DMS53 (cell line): ENCODE measurements around the gene PCNX1.
"Not testable (repeated sequence)": the region's sequence is repeated elsewhere in the genome, so short reads cannot be mapped to it uniquely, and the experiment has no call there.

Experiments used
- DNase-seq: peaks from one replicate; lab custom pipeline; 2025; lab: John Stamatoyannopoulos, UW

PCNX1 gene

DNA sequence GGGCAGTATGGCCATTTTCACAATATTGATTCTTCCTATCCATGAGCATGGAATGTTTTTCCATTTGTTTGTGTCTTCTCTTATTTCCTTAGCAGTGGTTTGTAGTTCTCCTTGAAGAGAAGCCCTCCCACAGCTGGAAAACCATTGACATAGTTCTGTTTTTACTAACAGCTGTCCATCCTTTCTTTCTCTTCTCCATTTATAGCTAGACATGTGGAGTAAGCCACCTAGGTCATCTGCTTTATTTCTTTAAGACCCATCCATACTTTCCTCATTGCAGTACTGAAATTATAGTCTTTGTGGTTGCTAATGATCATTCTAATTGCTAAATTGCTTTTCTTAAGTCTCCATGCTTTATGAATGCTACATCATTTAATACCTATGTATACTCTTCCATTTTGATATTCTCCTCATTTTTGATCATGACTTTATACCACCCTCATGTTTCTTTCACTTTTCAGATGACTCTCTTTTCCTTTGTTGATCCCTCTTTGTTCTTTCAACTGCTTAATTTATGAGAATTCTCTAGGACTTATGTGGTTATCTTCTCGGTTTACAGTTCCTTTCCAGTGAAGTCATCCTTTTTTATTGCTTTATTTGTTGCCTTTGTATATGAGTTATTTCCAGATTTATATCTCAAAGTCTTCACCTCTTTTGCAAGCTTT lies 114.2 kb downstream of the PCNX1 start:
- no peak for DNase-seq

GRCh38 chr14:71022012-71022869 lies 115.0 kb downstream of the PCNX1 start:
- no peak for DNase-seq

DNA sequence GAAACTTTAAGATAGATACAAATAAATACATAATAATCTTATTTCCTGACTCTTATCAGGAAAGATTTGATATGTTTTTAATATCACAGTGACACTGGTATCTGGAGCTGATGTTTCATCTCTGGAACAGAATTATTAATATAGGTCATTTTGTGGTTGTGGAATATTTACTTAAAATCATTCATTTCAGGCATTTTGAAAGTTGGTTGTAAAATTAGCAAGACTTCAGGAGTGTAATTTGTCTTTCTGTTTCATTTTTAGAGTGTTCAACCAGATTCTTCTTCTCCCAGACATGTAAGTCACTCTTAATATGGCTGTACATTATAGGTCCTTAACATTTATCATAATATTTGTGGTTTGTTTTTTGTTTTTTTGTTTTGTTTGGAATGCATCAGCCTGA lies 115.7 kb downstream of the PCNX1 start:
- DNase-seq: no peak

- no peak for DNase-seq
These were observed 122.0 kb downstream of the PCNX1 start for GRCh38 chr14:71029236-71029781.

DNA sequence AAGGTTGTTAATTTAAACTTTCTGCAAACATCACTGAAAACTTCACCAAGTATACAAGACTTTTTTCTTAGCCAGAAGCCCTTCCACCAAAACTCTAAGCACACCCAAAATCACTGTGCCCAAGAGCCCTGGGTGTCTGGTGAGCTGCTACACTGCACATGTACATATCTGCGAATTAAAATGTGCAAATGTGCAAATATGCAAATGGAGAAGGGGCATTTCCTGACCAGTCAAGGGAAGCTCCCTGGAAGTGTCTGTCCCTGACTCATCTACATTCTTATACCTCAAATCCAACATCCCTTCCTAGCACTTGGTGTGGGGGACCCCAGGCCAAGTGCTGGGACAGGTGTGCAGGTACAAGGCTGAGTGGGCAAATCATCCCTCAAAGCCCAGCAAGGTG lies 123.7 kb downstream of the PCNX1 start:
- no peak for DNase-seq

- no peak for DNase-seq
These were observed 129.2 kb downstream of the PCNX1 start for GRCh38 chr14:71036433-71036832.

DNA sequence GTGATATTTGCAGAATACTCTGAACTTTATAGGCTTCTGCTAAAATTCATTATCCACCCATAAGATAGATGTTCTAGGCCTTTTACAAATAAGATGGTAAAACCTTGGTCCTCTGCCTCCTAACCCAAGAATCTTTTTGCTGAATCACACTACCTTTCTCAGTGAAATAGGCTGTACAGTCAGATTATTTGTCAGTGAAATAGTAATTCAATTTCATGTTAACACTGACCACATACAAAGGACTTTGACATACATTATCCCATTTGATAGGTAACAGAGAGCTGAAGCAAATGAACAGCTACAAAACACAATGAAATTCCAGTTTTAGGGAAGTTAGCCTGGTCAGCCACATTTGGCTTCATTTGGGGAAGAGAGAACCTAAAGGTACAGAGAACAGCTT lies 141.1 kb downstream of the PCNX1 start:
- DNase-seq: no peak

- no peak for DNase-seq
These were observed 142.3 kb downstream of the PCNX1 start for GRCh38 chr14:71049435-71050133.

DNA sequence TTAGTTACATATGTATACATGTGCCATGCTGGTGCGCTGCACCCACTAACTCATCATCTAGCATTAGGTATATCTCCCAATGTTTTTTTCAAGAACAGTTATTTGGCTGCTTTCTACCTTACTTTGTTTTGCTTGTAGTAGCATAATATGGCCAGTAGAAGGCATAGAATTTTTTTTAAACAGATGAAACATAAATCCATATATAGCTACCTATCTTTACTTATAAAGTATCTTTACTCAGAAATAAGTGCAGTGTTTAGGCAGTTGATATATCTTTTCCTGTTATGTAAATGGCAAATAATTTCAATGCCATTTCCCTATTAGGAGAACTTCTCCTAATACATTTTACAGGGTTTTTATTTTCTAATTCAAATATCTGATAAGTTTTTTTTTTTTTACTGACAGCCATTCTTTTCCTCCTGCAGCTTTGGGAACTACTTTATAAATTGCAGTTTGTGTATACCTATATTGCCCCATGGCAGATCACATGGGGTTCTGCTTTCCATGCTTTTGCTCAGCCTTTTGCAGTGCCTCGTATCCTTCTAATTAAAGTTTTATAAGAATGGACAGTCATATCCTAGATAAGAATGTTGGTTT lies 143.1 kb downstream of the PCNX1 start:
- peak; percentile 32 for DNase-seq

GRCh38 chr14:71054706-71055105 lies 147.4 kb downstream of the PCNX1 start:
- DNase-seq: no peak

DNA sequence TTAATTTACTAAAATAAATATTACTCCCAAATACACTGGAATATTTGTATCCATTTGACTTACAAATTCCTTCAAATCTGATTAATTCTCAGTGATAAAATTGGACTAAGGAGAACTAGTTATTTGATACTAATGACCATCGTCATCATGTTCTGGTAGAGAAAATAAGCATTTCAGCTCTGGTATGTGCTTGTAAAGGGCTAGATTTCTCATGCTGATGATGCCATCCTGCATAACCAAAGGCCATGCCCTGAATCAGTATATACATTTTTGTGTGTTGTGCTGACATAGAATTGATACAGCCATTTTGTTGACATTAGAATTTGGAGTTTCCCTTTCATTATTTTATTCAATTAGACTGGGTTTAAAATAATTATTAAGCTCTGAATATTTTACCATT lies 148.9 kb downstream of the PCNX1 start:
- DNase-seq: no peak

DNA sequence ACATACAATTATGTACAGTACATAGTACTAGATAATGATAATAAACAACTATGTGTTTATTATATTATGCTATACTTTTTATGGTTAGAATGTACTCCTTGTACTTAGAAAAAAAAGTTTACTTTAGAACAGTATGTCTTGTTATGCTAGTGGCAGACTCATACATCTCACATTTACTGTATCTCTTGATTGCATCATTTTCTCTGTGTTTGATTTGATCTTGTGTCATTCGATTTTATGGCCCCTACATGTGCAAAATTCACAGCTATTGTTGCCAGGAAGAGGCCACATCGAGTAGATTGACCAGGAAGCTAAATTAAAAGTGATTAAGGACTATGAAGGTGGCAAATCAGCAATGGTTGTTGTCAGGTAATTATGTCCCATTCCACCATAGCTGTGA lies 153.0 kb downstream of the PCNX1 start:
- no peak for DNase-seq

DNA sequence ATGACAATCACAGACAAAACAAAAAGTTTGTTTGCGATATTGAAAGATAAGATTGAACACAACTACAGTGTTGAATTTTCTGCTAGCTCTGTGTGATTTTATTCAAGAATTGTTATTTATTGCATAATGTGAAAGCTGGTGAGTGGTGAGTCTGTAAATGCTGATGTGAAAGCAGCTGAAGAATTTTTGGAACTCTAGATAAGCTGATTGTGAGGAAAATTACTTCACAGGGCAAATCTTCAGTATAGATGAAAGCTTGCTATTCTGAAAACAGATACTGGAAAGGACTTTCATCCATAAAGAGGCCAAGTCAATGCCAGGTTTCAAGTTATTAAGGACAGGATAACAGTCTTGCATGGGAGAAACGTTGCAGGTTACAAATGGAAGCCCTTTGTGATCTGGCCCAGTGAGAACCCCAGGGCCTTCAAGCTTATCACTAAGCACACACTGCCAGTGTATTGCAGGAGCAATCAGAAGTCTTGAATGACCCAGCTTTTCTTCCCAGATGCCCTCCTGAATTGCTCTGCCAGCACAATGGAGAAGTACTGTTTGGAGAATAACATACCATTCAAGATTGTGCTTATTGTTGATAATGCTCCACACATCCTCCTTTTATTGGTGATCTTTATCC lies 153.7 kb downstream of the PCNX1 start:
- no peak for DNase-seq

DNA sequence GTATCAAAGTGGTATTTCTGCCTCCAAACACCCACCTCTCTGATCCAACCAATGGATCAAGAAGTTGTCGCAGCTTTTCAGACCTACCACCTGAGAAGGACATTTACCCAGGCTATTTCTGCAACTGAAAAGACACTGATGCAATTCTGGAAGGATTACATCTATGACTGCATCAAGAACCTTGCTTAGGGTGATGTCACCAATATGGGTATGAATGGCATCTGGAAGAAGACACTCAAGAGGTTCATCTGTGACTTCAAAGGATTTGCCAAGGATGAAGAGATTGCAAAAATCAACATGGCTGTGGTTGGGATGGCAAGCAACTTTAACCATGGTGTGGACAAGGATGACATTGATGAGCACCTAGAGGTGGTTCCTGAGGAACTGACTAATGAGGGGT lies 154.2 kb downstream of the PCNX1 start:
- no peak for DNase-seq

GRCh38 chr14:71062581-71063303 lies 155.5 kb downstream of the PCNX1 start:
- DNase-seq: no peak

DNA sequence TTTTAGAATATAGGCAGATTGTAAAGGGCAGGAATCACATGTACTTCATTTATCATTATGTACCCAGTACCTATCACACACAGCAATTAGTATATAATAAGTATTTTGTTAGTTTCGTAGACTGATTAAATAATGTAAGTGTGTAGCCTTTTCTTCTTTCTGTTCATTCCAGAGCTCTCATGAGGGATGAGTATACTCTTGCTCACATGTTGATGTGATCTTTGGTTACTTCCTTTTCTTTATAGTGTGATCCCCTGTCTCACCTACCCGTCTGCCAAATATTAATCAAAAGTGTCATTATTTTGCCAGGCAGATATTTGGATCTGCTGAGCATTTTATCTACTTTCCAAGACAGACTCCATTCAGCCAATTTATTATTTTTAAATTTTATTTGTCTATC lies 156.1 kb downstream of the PCNX1 start:
- DNase-seq: no peak

GRCh38 chr14:71064747-71065146 lies 157.5 kb downstream of the PCNX1 start:
- DNase-seq: not testable (repeated sequence)

DNA sequence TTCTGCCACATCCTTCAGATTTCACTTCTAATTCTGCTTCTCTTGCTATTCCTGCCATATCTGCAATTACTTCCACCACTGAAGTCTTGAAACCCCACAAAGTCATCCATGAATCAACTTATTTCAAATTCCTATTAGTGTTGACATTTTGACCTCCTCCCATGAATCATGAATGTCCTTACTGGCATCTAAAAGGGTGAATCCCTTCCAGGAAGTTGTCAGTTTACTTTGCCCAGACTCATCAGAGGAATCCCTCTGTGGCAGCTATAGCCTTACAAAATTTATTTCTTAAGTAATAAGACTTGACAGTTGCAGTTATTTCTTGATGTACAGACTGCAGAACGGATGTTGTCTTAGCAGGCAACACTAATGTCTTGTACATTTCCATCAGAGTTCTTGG lies 162.9 kb downstream of the PCNX1 start:
- DNase-seq: no peak

DNA sequence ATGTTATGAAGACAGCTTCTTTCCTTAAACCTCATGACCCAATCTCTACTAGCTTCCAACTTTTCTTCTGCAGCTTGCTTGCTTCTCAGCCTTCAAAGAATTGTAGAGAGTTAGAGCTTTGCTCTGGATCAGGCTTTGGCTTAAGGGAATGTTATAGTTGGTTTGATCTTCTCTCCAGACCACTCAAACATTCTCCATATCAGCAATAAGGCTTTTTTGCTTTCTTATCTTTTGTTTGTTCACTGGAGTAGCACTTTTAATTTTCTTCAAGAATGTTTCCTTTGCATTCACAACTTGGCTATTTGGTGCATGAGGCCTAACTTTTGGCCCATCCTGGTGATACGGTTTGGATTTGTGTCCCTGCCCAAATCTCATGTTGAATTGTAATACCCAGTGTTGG lies 163.8 kb downstream of the PCNX1 start:
- no peak for DNase-seq

GRCh38 chr14:71076462-71077092 lies 169.3 kb downstream of the PCNX1 start:
- DNase-seq: no peak

DNA sequence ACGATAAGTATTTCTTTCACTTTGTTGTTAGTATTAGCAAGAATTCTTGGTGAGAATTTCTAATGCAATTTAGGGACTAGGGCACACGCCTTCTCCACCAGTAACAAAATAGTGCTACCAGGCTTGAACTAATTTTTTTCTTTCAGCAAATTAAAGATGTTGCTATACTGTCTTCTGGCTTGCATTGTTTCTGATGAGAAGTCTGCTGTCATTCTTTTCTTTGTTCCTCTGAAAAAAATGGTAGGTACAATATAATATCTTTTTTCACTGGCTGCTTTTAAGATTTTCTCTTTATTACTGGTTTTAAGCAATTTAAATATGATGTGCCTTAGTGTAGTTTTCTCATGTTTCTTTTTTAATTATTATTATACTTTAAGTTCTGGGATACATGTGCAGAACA lies 171.2 kb downstream of the PCNX1 start:
- DNase-seq: no peak
